HepG2 (cell line): ENCODE measurements around the gene POLA2. TPM values are rescaled to one million over a fixed set of nuclear protein-coding genes. Genes with fewer than 3 reads are reported as not detected.

Experiments used
- ATAC-seq: fragments of 200-7000 bp; cut with Tn5 transposase; 3 replicates; pipeline ENCODE4 v1.9.1; 2020; ENCODE audit warnings: mild to moderate bottlenecking, moderate library complexity
- BruUV-seq: library from RNA; stranded (reverse); fragments of 400-500 nt; replicated peaks from 2 replicates; lab custom pipeline; 2021; lab: Mats Ljungman, UMichigan
- CTCF ChIA-PET: fragments of 300-600 bp; formaldehyde crosslinking; extraction: SDS; loops from one replicate; lab custom pipeline; 2021; ENCODE audit warnings: low total read pairs, inconsistent platforms, low intra/inter-chr PET ratio; lab: Yijun Ruan, JAX
- POLR2A ChIA-PET: fragments of 350-600 bp; sonication (Branson Sonifier 250); formaldehyde crosslinking; loops from one replicate; lab custom pipeline; 2020; ENCODE audit warnings: antibody characterized with exemption, inconsistent platforms; lab: Yijun Ruan, JAX
- DNase-seq: peaks from one replicate; pipeline ENCODE4 v3.0.0-alpha.2; 2015; ENCODE audit warnings: low spot score
- FAIRE-seq: peaks from 3 replicates; lab custom pipeline; 2011; peaks lifted over from hg19 to GRCh38; lab: Jason Lieb, UNC
- H2AFZ ChIP-seq: one replicate; pipeline ENCODE4 v1.6.1; 2011; ENCODE audit warnings: low read length, inconsistent platforms
- H3K27ac ChIP-seq: fragments of 300-600 bp; 3 replicates; pipeline ENCODE4 v1.8.0; 2011; ENCODE audit warnings: mixed run types, mild to moderate bottlenecking, mixed read lengths, low read length, inconsistent platforms; ENCODE audit not compliant: insufficient read depth; ENCODE audit errors: extremely low read length
- H3K27me3 ChIP-seq, 2 experiments: fragments of 200-600 bp in 1 of 2; 2 replicates in 1 of 2; 3 replicates in 1 of 2; pipeline versions ENCODE4 v1.6.0 to v1.8.0; 2011; ENCODE audit warnings: low read length in 2 of 2, mild to moderate bottlenecking in 2 of 2, moderate library complexity in 2 of 2, inconsistent platforms in 1 of 2; ENCODE audit not compliant: insufficient read depth in 2 of 2, control insufficient read depth in 1 of 2
- H3K36me3 ChIP-seq, 2 experiments: fragments of 200-600 bp in 1 of 2; replicated peaks in 1 of 2; 2 replicates in 1 of 2; 3 replicates in 1 of 2; pipeline versions ENCODE4 v1.5.1 to v1.8.0; 2011; ENCODE audit warnings: low read length in 2 of 2, inconsistent platforms in 1 of 2; ENCODE audit not compliant: insufficient read depth in 2 of 2, control insufficient read depth in 1 of 2
- H3K4me1 ChIP-seq: 2 replicates; pipeline ENCODE4 v1.5.1; 2012; ENCODE audit warnings: low read length, inconsistent platforms; ENCODE audit not compliant: insufficient read depth
- H3K4me2 ChIP-seq: 2 replicates; pipeline ENCODE4 v1.6.0; 2011; ENCODE audit warnings: low read depth, low read length, inconsistent platforms
- H3K4me3 ChIP-seq, 3 experiments: fragments of 200-600 bp in 1 of 3; sonication (generic), shearing (Covaris generic) in 1 of 3; replicated peaks in 1 of 3; 2 replicates each; pipeline ENCODE4 v1.5.1; 2011 to 2016; ENCODE audit warnings: low read length in 3 of 3, inconsistent platforms in 2 of 3, low read depth in 2 of 3, mild to moderate bottlenecking in 2 of 3, control low read depth in 1 of 3, mixed read lengths in 1 of 3; ENCODE audit not compliant: insufficient read depth in 1 of 3
- H3K79me2 ChIP-seq: one replicate; pipeline ENCODE4 v1.6.1; 2011; ENCODE audit warnings: low read length, inconsistent platforms; ENCODE audit not compliant: insufficient read depth
- H3K9ac ChIP-seq: 2 replicates; pipeline ENCODE4 v1.6.0; 2011; ENCODE audit warnings: mild to moderate bottlenecking, low read depth, low read length, inconsistent platforms; ENCODE audit not compliant: insufficient read depth
- H3K9me3 ChIP-seq: 2 replicates; pipeline ENCODE4 v1.5.1; 2012; ENCODE audit warnings: mild to moderate bottlenecking, low read length
- H4K20me1 ChIP-seq: 2 replicates; pipeline ENCODE4 v1.6.0; 2011; ENCODE audit warnings: inconsistent platforms, mild to moderate bottlenecking, low read length, moderate library complexity; ENCODE audit not compliant: insufficient read depth
- HNRNPL ChIP-seq: fragments of 200-400 bp; formaldehyde crosslinking; IDR thresholded peaks from 2 replicates; pipeline ENCODE4 v1.6.1; 2017; ENCODE audit warnings: mild to moderate bottlenecking, low read depth, low read length
- PAF1 ChIP-seq: IDR thresholded peaks from 2 replicates; pipeline ENCODE4 v1.6.1; 2016; ENCODE audit warnings: missing genetic modification reagents, missing compliant biosample characterization
- RBAK ChIP-seq: sonication (generic); formaldehyde crosslinking; IDR thresholded peaks from 2 replicates; pipeline ENCODE4 v1.5.1; 2020; ENCODE audit warnings: mild to moderate bottlenecking, missing genetic modification reagents
- ZNF496 ChIP-seq: sonication (generic); formaldehyde crosslinking; IDR thresholded peaks from 2 replicates; pipeline ENCODE4 v1.8.1; 2023; ENCODE audit warnings: mild to moderate bottlenecking, moderate library complexity, missing genetic modification reagents; ENCODE audit not compliant: insufficient replicate concordance
- WGBS: methylation state at CpG from one replicate; pipeline ENCODE4 v1.1.6; 2017; ENCODE audit warnings: low lambda C conversion rate; 5-methylcytosine and 5-hydroxymethylcytosine counted together
- in situ Hi-C: cut with HindIII; loops from 2 replicates; pipeline ENCODE4 v1.10.0; 2017; ENCODE audit warnings: low pct_unique_long_range_greater_than_20kb; ENCODE audit not compliant: extremely low pct_ligation_motif_present
- intact Hi-C: fragments of 100-400 bp; cut with micrococcal nuclease; formaldehyde crosslinking; loops from one replicate; pipeline ENCODE4 v1.10.0; 2022; ENCODE audit not compliant: unreplicated experiment
- polyA plus RNA-seq, 8 experiments: library from polyadenylated mRNA; depleted of rRNA in 3 of 8; stranded (reverse) in 7 of 8; unstranded in 1 of 8; fragments of >200 nt; fragmentation: Illumina TruSeq in 4 of 8; extraction: Trizol in 4 of 8; gene quantifications; 2 replicates each; pipeline versions ENCODE4 v1.2.1 to v1.2.3, GENCODE V29; 2011 to 2016; ENCODE audit warnings: low read depth in 4 of 8, missing spikeins in 1 of 8, mixed read lengths in 1 of 8; ENCODE audit not compliant: insufficient read depth in 1 of 8
- total RNA-seq, 5 experiments: library from RNA; depleted of rRNA; stranded (reverse); fragments of >200 nt; fragmentation: Illumina TruSeq; extraction: Trizol; gene quantifications; 2 replicates each; pipeline ENCODE4 v1.2.3, GENCODE V29; 2016; ENCODE audit warnings: low read depth in 1 of 5
- TF ChIP-seq, protein P1 (sequence below): sonication (generic); formaldehyde crosslinking; IDR thresholded peaks from 2 replicates; pipeline ENCODE4 v1.5.0; 2020; ENCODE audit warnings: missing genetic modification reagents
- TF ChIP-seq, protein P2 (sequence below): sonication (generic); formaldehyde crosslinking; IDR thresholded peaks from 2 replicates; pipeline ENCODE4 v1.8.1; 2022; ENCODE audit warnings: mild to moderate bottlenecking, missing genetic modification reagents

The POLA2 gene
- total and polyA plus RNA-seq, 2 of the 13 experiments (the other 11 are each of a cell fraction or from before 2014, with no cell fraction given): 9.7 to 15.6 TPM

DNA sequence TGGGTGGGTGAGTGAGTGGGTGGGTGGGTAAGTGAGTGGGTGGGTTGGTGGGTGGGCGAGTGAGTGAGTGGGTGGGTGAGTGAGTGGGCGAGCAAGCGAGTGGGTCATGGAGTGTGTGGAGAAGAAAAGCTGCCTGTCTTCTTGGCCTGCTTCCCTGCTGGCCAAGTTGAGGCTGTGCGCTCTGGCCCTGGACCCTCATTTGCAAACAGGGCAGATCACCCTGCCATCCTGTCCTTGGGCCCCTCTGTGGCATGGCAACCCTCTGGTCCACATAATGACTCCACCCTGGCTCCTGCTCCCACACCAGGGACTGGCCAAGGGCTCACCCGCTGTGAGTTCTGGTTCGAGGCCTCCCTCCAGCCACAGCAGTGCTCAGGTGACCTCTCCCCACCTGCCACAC lies 44.9 kb upstream of the POLA2 start:
- DNase-seq (no peak), ATAC-seq (peak; percentile 20), FAIRE-seq (no peak)
- Histone ChIP-seq H3K4me1 (peaks cover 9% of the 10 kb centered on the region), H3K27me3 (peaks cover 0 to 4% of the 10 kb centered on the region in 2 experiments; a peak in 1 of 5 replicates), H3K36me3 (no peaks in the 10 kb centered on the region), H3K4me2 (no peak overlapping the region), H2AFZ (no peak overlapping the region), H3K9ac (no peak overlapping the region), H3K79me2 (no peaks in the 10 kb centered on the region), H3K9me3 (no peaks in the 10 kb centered on the region), H3K4me3 (no peak overlapping the region), H4K20me1 (no peaks in the 10 kb centered on the region), H3K27ac (no peak overlapping the region)
- no TSS peak for BruUV-seq
- TF ChIP-seq RBAK (no peak), HNRNPL (peak; percentile 78; the same call in 1 of the 2 replicates)
- ChIA-PET CTCF (no interaction called here), POLR2A (no interaction called here)
- in situ Hi-C loops (loop anchor here (5.0 kb wide), 1 partner anchor 40 kb away; no protein-coding TSS in a partner anchor), intact Hi-C loops (no loop called here)
- WGBS: 52% methylated on average over 5 of the region's 6 CpGs

DNA sequence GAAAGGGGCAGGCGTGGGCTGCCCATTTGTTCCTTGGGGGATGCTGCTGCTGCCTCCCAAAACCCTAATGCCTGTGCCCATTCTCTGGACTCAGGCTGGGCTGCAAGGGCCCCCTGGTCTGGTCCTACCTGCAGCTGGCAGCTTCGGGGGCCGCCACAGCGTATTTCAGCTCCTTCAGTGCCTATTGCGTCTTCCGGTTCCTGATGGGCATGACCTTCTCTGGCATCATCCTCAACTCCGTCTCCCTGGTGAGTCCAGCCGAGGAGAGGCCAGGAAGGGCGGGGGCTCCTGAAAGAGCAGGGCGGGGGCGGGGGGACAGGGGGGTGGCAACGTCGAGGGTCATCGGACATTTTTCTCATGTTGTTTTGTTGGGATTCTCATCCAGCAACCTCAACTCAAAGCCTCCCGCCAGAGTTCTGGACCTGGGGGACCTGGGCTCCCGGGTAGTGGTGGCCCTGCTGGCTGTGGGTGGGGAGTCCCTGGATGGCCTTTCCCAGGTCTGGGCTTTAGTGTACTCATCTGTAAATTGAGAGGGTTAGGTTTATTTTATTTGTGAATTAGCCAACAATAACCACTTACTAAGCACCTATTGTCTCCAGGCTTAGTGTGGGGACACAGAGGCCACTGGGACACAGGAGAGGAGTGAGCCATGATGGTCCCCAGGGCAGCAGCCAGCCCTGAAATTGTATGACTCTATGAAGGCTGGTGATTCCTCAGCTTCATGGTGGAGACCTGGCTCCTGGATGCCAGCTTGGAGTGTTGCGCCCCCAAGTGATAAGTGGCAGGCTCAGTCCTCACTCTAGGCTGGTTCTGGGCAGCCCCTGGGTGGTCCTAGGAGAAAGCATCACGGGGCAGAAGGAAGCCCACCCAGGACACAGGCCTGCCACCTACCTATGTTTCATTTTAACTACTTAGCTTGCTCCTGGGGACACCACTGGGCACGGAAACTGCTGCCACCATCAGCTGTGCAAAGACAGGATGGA lies 44.0 kb upstream of the POLA2 start:
- DNase-seq (no peak), FAIRE-seq (no peak), ATAC-seq (no peak)
- Histone ChIP-seq H3K79me2 (no peaks in the 10 kb centered on the region), H3K27me3 (peaks cover 0 to 4% of the 10 kb centered on the region in 2 experiments; a peak in 1 of 5 replicates), H2AFZ (no peak overlapping the region), H3K27ac (no peak overlapping the region), H3K4me1 (peaks cover 9% of the 10 kb centered on the region), H3K4me2 (no peak overlapping the region), H3K36me3 (no peaks in the 10 kb centered on the region), H3K4me3 (no peak overlapping the region), H4K20me1 (no peaks in the 10 kb centered on the region), H3K9ac (no peak overlapping the region), H3K9me3 (no peaks in the 10 kb centered on the region)
- 70% methylated on average over 17 of the region's 19 CpGs for WGBS
- no TSS peak for BruUV-seq
- POLR2A ChIA-PET: interaction anchor here (0.9 to 1.1 kb wide), 2 partner anchors 21 to 106 kb away, joined by 3 read pairs; partner anchors contain the start of gene TM7SF2
- in situ Hi-C loops: loop anchor here (5.0 kb wide), 1 partner anchor 40 kb away; no protein-coding TSS in a partner anchor
- intact Hi-C loops: no loop called here
- CTCF ChIA-PET: no interaction called here
- TF ChIP-seq ZNF496 (CRISPR knock-in tag) (no peak), PAF1 (no peak)
- TF ChIP-seq, protein P1, sequence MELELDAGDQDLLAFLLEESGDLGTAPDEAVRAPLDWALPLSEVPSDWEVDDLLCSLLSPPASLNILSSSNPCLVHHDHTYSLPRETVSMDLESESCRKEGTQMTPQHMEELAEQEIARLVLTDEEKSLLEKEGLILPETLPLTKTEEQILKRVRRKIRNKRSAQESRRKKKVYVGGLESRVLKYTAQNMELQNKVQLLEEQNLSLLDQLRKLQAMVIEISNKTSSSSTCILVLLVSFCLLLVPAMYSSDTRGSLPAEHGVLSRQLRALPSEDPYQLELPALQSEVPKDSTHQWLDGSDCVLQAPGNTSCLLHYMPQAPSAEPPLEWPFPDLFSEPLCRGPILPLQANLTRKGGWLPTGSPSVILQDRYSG (CRISPR knock-in tag): no peak
- TF ChIP-seq, protein P2, sequence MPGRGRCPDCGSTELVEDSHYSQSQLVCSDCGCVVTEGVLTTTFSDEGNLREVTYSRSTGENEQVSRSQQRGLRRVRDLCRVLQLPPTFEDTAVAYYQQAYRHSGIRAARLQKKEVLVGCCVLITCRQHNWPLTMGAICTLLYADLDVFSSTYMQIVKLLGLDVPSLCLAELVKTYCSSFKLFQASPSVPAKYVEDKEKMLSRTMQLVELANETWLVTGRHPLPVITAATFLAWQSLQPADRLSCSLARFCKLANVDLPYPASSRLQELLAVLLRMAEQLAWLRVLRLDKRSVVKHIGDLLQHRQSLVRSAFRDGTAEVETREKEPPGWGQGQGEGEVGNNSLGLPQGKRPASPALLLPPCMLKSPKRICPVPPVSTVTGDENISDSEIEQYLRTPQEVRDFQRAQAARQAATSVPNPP (CRISPR knock-in tag): no peak
